Fibroblast of skin of left biceps (primary cell): Measurements from ENCODE around the gene DGKZ.

ENCODE experiments used
- DNase-seq, 2 experiments: peaks; one replicate each; pipeline ENCODE4 v3.0.0-alpha.2; 2013; ENCODE audit warnings: low read depth in 2 of 2

DGKZ gene

DNA sequence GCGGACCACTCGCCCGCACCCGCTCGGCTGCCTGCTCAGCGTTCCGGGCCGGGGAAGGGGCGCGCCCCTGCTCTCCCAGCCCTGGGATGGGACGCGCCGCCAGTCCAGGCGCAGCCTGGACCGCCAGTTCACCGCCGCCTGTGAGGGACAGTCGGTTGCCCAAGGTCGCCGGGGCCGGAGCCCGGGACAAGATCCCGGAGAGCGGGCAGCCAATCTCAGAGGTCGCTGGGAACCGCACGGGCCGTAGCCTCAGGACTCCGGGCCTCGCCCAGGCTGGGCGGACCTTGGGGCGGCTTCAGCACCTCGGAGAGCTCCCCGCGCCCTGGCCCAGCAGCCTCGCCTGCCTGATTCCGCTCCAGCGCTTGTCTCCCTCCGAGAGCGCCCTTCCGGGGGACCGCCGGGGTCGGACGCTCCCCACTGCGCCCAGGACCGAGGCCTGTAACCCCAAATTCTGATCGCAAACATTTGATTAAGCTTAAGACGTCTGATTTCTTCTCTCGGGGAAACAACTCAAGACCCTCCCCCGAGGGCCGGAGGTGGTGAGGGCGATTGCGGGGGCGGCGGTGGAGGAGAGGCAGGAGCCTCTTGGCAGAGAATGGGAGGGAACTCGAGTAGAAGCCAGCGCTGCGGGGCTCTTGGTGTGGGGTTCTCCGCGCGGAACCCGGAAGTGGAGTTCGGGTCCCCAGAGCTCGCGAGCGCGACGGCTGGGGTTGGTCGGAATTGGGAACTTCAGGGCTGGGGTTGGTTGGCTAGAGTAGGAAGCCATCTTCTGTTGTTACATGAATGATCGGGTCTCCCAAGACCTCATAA lies 45.4 kb downstream of the DGKZ start:
- DNase-seq: peak in 1 of 2 experiments; percentile 28

DNA sequence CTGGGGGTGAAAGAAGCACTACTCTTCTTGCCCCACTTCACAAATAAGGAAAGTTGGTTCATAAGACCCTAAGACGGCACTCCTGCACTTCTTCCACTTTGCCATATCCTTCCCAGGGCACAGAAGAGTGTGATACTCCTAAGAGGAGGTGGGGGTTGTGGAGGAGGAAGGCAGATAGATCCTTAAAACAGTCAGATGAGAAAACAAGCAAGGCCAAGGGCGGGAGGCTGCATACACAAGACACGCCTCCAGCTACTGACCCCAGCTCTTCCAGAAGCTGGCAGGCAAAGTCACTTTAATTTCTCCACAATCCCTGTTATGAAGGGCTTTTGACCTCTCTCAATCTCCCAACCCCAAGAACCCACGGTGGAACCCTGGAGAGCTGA lies 46.0 kb downstream of the DGKZ start:
- no peak for DNase-seq

DNA sequence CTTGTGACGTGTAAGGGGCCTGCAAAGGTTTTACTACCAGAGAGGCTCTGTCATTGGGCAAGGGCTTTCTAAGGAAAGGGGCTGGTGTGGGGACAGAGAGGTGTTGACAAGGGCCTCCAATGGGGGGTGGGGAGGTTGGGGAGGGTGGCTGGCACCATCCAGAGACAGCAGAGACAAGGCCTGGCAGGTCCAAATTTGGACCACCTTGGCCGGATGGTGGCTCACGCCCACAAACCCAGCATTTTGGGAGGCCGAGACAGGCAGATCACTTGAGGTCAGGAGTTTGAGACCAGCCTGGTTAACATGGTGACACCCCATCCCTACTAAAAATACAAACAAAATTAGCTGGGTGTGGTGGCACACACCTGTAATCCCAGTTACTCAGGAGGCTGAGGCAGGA lies 46.5 kb downstream of the DGKZ start:
- no peak for DNase-seq

DNA sequence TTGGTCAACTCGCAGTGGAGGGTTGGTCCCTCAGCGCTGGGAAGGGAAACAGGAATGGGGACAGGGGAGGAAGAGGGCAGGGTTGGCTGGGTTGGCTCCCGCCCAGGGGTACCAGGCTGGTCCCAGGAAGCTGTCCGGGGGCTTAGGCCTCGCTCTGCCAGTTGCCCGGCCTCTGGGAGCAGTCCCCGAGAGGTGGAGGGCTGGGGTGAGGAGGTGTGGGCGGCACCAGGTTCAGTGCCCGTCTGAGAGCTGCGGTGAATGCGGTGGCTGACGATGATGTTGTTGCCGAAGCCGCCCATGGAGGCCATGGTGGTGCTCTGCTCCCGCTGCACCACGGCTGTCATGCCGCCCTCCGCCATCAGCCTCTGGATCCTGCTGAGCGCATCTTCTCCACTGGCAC lies 50.3 kb downstream of the DGKZ start:
- DNase-seq: no peak

DNA sequence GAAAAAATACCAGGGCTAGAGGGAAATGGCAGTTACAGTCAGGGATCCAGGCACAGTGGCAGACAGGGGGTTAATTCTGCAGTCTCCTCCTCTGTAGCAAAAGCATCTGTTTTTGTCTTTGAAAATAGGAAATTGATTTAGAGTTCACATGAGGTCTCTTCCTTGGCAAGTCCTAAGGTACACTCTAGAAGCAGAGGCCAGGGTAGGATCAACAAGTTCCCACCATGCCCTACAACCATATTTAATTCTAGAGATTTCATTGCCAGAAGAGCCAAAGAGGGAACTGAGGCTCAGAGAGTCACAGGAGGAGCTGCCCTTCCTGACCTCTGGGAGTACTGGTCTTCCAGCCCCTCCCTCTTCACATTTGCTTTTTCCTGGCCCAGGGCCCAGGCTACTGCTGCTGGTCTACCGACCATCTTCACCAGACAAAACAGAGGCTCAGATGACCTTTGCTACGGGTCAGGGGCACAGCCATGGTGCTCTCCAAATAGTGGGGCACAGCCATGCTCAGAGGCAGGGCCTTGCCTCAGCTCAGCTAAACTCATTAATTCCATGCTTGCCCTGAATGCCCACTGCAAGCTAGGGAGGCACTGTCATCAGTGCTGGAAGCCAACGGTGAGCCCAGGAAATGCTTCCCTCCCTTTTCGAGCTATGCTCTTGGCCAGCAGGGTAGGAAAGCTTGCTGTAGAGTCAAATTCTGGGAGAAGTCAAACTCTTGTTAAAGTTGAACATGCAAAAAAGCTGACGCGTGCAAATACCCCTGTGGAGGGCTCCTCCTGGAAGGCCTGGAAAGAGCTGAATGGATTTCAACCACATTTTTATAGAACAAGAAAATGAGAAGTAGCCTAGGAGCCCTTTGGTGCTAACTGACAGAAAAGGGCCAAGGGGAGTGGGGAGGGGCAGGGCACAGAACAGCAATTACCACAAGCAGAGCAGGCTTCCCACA lies 56.0 kb downstream of the DGKZ start:
- DNase-seq: no peak

DNA sequence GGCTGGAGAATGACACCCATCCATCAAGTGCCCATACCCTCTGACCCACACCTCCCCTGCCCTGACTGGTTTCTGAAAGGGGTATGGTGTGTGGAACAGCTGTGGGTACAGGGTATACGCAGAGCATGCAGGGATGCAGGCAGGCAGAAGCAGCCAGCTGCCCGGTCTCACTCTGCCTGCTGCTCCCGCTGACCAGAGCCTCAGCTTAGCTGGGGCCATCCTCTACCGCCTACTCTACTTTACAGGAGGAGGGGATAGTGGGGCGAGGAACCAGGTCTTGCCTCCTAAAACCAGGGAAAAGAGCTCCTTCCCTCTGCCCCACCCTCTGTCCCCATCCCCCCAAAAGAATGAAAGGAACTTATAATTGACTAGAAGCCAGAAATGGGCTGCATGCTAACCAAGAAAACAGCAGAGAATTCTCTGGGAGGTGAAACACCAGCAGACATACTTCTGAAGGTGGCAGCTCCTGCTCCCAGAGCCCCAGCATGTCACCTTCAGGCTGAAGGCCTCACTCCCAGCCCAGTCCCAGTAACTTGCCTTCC lies 57.3 kb downstream of the DGKZ start:
- no peak for DNase-seq

DNA sequence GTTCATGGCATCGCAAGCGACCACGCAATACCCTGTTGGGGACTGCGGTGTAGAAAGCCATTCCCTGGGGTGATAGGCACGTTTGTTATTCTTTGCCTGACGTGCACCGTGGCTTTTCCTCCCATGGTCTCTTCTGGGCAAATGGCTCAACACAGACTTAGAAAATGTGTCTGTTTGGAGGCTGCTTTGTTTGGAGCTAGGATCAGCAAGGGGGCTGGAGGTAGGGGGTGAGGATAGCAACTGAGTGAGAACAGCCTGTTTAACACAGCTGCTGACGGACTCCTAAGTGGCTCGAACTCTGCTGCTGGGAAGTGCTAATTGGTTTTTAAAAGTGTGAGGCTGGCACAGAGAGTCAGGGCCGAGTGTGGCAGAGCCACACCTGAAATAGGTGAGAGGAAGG lies 60.4 kb downstream of the DGKZ start:
- no peak for DNase-seq

DNA sequence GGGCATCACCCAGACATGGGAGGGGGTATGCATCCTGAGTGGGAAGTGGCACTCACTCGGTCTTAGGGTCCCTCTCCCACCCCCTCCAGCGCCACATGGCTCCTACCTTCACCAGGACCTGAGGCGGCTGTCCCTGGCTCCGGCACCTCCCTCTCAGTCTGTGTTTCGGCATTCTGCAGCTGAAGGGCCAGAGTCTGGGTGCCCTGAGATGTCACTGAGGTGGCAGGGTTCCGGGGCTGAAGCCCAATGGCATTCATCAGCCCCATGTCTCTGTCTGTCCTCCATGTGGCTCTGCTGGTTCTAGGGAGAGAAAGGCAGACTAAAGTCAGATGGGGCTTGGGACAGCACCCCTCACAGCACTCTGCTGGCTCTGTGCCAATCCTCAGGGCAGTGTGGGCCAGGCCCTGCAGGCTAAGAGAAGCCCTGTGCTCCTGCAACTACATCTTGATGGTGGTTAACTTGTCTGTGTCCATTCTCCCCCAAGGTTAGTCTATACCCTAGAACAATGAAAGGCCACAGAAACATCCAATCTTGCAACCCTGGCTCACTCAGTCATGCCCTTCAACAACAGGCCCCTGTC lies 61.2 kb downstream of the DGKZ start:
- DNase-seq: no peak

DNA sequence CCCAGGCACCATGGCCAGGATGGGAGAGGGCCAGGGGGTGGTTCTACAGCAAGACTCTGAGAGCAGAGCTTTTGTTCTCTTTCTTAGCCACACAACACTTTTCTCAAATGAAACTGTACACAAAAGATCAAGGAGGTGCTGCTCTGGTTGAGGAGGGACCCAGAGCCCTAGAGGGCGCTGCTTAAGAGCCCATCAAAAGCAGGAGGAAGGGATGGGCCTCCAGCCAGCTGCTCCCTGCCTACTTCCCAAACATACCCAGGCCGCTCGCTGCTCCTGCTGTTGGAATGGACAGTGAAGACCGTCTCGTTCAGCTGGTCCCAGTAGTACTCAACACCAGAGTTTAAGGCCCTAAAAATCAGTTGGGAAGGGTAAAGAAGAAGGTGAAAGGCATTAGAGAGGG lies 62.8 kb downstream of the DGKZ start:
- no peak for DNase-seq

DNA sequence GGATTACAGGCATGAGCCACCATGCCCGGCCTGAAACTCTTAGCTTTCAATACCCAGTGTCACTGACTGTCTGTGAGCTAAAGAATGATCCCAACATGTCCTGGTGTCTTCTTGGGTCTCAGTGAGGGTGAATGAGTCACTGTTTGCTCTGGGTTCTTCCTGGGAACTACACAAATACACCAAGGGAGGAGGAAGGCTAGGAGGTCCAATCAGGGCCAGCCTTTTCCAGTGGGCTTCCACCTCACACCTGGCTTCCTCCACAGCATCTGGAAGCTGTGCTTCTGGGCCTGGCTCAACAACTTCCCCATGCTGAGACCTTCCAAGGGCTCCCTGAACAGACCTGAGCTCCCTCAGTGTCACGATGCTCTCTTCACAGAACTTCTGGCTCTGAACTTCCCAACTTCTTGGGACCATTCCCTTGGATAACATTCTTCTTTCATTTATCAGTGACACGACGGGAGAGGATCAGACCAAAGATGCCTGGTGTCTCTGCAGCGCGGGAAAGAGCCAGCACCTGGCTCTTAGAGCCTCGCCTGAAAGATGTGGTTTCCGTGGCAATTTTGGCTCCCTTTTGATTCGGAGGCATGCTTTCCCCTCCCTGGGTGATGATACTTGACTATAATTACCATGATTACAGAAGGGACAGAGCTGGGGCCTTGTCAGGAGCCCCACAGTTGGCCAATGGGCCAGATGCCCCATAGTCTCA lies 66.7 kb downstream of the DGKZ start:
- DNase-seq: no peak

DNA sequence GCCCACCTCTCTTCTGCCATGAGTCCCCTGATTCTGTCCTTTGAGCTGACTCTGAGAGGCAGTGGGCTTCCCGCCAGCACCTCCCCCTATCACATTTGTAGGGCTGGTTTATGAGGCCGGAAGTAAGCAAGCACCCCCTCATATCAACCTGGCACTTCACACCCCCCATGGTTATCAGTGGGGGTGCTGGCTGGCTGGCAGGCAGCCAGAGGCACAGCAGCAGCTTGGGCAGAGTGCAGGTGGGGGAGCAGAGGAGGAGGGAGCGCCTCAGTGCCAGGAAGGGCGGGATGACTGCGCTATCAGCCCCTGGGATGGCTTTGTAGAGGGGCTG lies 67.2 kb downstream of the DGKZ start:
- DNase-seq: no peak

DNA sequence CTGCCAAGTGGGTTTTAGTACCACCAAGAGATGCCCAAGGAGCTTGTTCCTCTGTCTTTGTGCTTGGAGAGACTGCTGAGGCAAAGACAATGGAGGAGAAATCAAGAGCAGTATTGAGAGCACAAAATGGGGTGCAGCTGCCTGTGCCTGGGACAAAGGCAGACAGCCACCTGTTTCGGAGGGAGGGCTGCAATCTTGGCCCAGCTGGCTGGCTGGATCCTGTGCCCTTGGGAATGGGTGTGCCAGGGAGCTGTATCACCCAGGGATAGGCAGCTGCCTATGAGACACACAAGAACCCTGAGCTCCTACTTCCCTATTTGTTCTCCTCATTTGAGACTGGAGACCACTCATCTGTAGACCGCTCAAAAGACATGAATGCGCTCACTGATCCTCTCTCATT lies 67.6 kb downstream of the DGKZ start:
- no peak for DNase-seq

DNA sequence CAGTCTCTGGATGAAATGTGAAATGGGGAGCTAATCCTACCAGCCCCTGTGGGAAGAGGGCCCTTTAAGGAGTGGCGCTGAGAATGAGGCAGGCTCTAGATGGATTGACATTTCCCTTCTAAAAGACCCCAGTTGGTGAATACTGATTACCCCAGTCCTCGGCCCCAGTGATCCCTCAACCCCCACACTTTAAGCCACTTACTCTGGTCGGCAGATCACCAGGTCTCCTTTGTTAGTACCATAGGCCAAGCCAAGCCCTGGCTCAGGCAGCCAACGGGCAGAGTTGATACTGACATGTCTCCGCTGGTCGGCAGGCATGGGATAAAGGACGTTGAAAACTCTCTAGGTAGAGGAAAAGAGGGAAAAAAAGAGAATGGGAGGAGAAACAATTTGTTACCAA lies 70.4 kb downstream of the DGKZ start:
- no peak for DNase-seq

DNA sequence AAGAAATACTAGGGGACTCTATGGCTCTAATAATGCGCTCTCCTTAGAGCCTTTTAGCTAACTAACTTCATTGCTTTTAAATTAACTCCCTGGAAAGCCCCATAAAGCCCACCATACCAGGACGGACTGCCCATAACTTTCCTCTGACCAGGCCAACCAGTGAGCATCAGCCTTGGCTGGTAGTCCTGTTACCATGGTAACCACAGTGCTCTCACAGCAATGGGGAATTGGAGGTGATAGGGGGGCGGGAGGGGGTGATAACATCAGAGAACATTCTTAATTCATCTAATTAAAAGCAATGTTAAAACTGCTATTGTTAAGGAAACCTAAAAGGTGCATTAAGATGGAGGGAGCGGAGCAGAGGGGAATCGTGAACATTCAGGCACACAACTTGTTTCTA lies 71.5 kb downstream of the DGKZ start:
- DNase-seq: no peak

DNA sequence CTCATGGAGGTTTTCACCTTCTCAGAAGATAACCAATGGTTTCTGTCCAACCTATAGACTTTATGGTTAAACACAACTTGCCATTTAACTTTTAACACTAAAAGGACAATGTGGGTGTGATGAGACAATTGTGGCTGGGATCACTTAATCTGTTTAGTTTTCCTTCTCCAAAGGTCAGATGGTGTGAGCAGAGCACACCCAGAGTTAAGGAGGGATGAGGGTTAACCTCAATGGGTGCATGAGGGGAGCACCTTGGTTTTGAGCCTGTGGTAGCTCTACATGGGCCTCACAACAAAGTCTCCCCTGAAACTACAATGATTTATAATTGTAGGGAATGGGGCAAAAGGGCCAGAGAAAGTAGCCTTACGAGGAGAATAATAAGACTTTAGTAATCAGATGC lies 73.2 kb downstream of the DGKZ start:
- no peak for DNase-seq

DNA sequence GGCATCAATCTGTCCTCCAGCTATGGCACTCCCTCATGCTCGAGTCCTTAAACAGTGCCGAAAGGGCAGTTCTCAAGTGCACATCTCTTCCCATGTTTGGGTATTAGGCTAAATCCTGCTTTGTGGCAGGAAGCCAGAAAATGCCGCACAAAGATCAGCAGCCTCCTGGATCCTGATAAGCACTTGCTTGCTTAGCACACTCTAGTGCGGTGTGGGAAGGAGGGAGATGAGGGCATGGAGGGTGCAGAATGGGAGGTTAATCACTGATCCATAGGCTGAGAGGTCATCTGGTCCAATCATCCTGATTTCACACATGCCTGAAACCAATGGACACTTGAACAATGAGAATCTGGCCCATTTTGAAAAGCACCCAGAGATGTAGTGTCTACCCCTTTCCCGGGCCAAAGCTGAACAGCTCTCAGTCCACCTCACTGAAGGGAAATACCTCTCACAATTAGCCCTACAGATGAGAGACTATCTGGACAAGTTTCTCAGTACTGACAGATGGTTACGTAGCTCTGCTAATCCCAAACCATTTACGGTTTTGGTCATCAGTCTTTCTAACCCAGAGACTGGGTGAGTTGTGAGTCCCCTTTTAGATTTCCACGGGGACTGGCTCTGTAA lies 74.1 kb downstream of the DGKZ start:
- no peak for DNase-seq

DNA sequence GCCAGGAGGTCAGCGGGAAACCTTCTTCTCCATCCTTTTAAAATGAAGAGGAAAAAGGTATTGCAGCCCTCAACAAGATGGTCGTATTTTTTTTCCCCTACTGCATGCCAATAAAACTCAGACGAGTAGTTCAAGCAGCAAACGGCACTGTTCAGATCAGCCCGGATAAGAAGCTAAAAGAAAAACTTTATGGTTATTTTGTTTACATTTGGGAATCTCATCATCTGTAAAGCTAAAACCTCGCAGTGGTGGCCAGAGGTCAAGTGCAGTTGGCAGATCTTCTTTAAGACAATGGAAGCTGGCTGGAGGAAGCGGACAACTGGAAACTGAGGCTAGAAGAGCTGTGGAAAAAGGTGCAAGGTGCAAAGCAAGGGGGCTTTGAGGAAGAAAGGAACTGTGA lies 75.3 kb downstream of the DGKZ start:
- no peak for DNase-seq

DNA sequence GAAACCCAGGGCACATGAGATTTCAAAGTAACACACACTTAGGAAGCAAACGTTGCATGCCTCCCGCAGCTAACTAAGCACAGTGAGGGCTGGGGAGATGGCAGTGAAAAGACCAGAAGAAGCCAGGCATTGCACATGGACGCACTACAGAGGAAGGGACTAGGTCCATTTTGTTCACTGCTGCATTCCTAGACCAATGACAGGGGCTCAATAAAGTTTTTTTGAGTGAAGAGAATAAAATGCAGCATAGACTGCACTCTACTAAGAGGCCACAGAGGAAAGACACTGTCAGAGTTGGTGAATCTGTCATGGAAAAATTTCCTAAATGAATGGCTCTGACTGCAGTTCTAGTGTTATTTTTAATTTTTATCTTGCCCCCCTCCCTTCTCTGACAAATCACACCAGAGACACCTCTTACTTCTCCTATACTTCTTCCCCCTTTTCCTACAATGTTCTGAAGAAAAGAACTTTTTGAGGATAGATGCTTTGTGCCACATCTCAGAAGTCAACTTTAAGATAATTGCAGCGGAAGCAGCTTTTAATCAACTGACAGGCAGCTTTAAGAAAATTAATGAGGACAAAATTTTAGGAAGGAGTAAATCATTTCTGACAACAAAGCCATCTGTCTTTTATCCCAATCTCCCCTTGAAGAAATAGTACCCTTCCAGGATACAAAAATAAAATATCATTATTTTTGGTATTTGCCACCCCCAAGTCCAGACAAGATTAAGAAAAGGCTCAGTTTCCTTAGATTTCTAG lies 79.1 kb downstream of the DGKZ start:
- DNase-seq: no peak

DNA sequence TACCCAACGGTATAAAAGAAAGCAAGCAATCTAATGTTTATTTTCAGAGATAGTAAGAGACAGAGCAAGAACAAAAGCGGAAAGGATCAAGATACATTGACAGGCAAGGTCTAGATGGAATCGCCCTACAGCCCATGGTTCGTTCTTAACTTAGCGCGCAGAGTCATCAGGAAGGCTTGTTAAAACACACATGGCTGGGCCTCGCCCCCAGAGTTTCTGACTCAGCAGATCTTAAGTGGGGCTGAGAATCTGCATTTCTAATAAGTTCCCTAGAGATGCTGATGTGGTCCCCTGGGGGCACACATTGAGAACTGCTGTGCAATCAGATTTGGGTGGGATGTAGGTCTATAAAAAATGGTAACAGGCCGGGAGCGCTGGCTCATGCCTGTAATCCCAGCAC lies 80.1 kb downstream of the DGKZ start:
- no peak for DNase-seq

DNA sequence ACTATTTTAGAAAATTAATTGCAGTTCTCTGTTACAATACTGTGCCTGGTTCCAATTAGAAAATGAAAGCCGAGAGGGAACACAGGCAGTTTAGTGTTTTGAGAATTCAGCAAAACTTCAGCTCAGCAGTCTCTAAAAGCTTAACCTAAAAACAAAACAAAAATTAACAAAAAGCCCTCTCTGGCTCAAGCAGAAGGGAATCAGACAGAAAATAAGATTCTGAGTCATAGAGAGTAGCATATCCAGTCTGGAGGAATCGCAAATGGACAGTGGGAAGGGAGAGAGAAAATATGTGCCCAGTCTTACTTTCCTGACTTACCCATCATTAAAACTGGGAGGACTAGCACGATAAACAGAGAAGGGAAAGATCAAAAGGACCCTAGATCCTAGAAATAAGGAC lies 82.5 kb downstream of the DGKZ start:
- DNase-seq: no peak
